WTC11 (cell line): ENCODE measurements around the gene GPRC5C. TPM values are rescaled to one million over a fixed set of nuclear protein-coding genes. Genes with fewer than 3 reads are reported as not detected.
"Not testable (repeated sequence)": the region's sequence is repeated elsewhere in the genome, so short reads cannot be mapped to it uniquely, and the experiment has no call there.

Experiments
- ATAC-seq: fragments of 200-7000 bp; cut with Tn5 transposase; 2 replicates; pipeline ENCODE4 v1.10.0; 2021; ENCODE audit warnings: mild to moderate bottlenecking, moderate library complexity
- CTCF ChIA-PET: fragments of 300-600 bp; sonication (Branson Sonifier 250); formaldehyde crosslinking; loops from one replicate; lab custom pipeline; 2021; ENCODE audit warnings: antibody characterized with exemption; lab: Charles Lee
- POLR2A ChIA-PET: fragments of 350-600 bp; sonication (Branson Sonifier 250); formaldehyde crosslinking; loops from one replicate; lab custom pipeline; 2021; ENCODE audit warnings: antibody characterized with exemption; lab: Charles Lee
- DNase-seq: peaks from one replicate; pipeline ENCODE4 v3.0.0; 2021; ENCODE audit warnings: low spot score
- H3K27ac Mint-ChIP-seq: 2 replicates; pipeline ENCODE4 v1.8.0; 2021; ENCODE audit warnings: mixed read lengths
- H3K27me3 Mint-ChIP-seq: 2 replicates; pipeline ENCODE4 v1.8.0; 2021; ENCODE audit warnings: low read depth, mild to moderate bottlenecking, moderate library complexity, mixed read lengths
- H3K36me3 Mint-ChIP-seq: 2 replicates; pipeline ENCODE4 v1.8.0; 2021; ENCODE audit warnings: mixed read lengths
- H3K4me1 Mint-ChIP-seq: 2 replicates; pipeline ENCODE4 v1.8.0; 2022; ENCODE audit warnings: mixed read lengths
- H3K4me3 Mint-ChIP-seq: 2 replicates; pipeline ENCODE4 v1.8.0; 2021; ENCODE audit warnings: mild to moderate bottlenecking, moderate library complexity, mixed read lengths
- H3K9me3 Mint-ChIP-seq: 2 replicates; pipeline ENCODE4 v1.8.0; 2021; ENCODE audit warnings: mixed read lengths
- AFF4 ChIP-seq: sonication (generic); formaldehyde crosslinking; IDR thresholded peaks from 2 replicates; pipeline ENCODE4 v1.8.1; 2023; ENCODE audit warnings: mild to moderate bottlenecking, missing genetic modification reagents, borderline replicate concordance
- ARID4B ChIP-seq: sonication (generic); formaldehyde crosslinking; IDR thresholded peaks from 2 replicates; pipeline ENCODE4 v1.8.0; 2023; ENCODE audit warnings: missing genetic modification reagents, mild to moderate bottlenecking, borderline replicate concordance
- CDX4 ChIP-seq: fragments of 250-450 bp; sonication (Bioruptor Pico); IDR thresholded peaks from 2 replicates; pipeline ENCODE4 v1.9.0; 2021; ENCODE audit warnings: moderate library complexity, mild to moderate bottlenecking, inconsistent platforms, borderline replicate concordance
- E2F4 ChIP-seq: sonication (generic); formaldehyde crosslinking; IDR thresholded peaks from 2 replicates; pipeline ENCODE4 v1.8.1; 2022; ENCODE audit warnings: low read depth, mild to moderate bottlenecking, moderate library complexity, missing genetic modification reagents, borderline replicate concordance
- EMX1 ChIP-seq: fragments of 250-450 bp; sonication (Bioruptor Pico); IDR thresholded peaks from 2 replicates; pipeline ENCODE4 v1.8.0; 2021; ENCODE audit warnings: mild to moderate bottlenecking
- IRF2 ChIP-seq: sonication (generic); formaldehyde crosslinking; IDR thresholded peaks from 2 replicates; pipeline ENCODE4 v1.8.0; 2022; ENCODE audit warnings: low read depth, missing genetic modification reagents, borderline replicate concordance
- JAZF1 ChIP-seq: fragments of 250-450 bp; sonication (Bioruptor Pico); IDR thresholded peaks from 2 replicates; pipeline ENCODE4 v1.9.0; 2021; ENCODE audit warnings: moderate library complexity, mild to moderate bottlenecking, inconsistent platforms
- KAT7 ChIP-seq: sonication (generic); formaldehyde crosslinking; IDR thresholded peaks from 2 replicates; pipeline ENCODE4 v1.8.1; 2023; ENCODE audit warnings: missing genetic modification reagents, mild to moderate bottlenecking, borderline replicate concordance
- OVOL2 ChIP-seq: fragments of 250-450 bp; sonication (Bioruptor Pico); IDR thresholded peaks from 2 replicates; pipeline ENCODE4 v1.9.0; 2021; ENCODE audit warnings: mild to moderate bottlenecking, borderline replicate concordance
- PRRX2 ChIP-seq: fragments of 250-450 bp; sonication (Bioruptor Pico); IDR thresholded peaks from 2 replicates; pipeline ENCODE4 v1.8.0; 2021; ENCODE audit warnings: mild to moderate bottlenecking
- TEAD4 ChIP-seq: sonication (generic); formaldehyde crosslinking; IDR thresholded peaks from 2 replicates; pipeline ENCODE4 v1.8.0; 2022; ENCODE audit warnings: mild to moderate bottlenecking, missing genetic modification reagents
- ZNF232 ChIP-seq: sonication (generic); formaldehyde crosslinking; IDR thresholded peaks from 2 replicates; pipeline ENCODE4 v1.8.0; 2022; ENCODE audit warnings: mild to moderate bottlenecking, missing genetic modification reagents
- ZNF671 ChIP-seq: fragments of 250-450 bp; sonication (Bioruptor Pico); IDR thresholded peaks from 2 replicates; pipeline ENCODE4 v1.8.0; 2021; ENCODE audit warnings: mild to moderate bottlenecking
- total RNA-seq: library from RNA; stranded (reverse); gene quantifications from 3 replicates; pipeline ENCODE4 v1.2.3, GENCODE V29; 2021

GPRC5C gene
- total RNA-seq, 1 experiment from 2014 or later = 19.6 TPM

- TF ChIP-seq OVOL2 (CRISPR knock-in tag) = no peak
- TF ChIP-seq IRF2 (CRISPR knock-in tag) = no peak
- TF ChIP-seq CDX4 = no peak
- no peak for TF ChIP-seq ZNF671 (CRISPR knock-in tag)
- TF ChIP-seq ARID4B (CRISPR knock-in tag) = no peak
- TF ChIP-seq PRRX2 (CRISPR knock-in tag) = no peak
- no peak for TF ChIP-seq JAZF1 (CRISPR knock-in tag)
- no peak for TF ChIP-seq EMX1
- TF ChIP-seq E2F4 = no peak
- no peak for TF ChIP-seq AFF4 (CRISPR knock-in tag)
- TF ChIP-seq KAT7 (CRISPR knock-in tag) = no peak
- no peak for TF ChIP-seq ZNF232
- no peak for TF ChIP-seq TEAD4 (CRISPR knock-in tag)
- TF ChIP-seq, all 79 proteins: peak for 0
- H3K4me1 Mint-ChIP-seq = no peaks in the 10 kb centered on the region
- ChIA-PET POLR2A (no interaction called here), CTCF (interaction anchor here (1.1 kb wide), 1 partner anchor 118 kb away, joined by 4 read pairs; no protein-coding TSS in a partner anchor)
- no peak overlapping the region for H3K4me3 Mint-ChIP-seq
- ATAC-seq (no peak), DNase-seq (no peak)
- H3K36me3 Mint-ChIP-seq = peaks cover 9% of the 10 kb centered on the region
- H3K27ac Mint-ChIP-seq = no peak overlapping the region
- peaks cover 26% of the 10 kb centered on the region for H3K9me3 Mint-ChIP-seq
- peaks cover 13% of the 10 kb centered on the region for H3K27me3 Mint-ChIP-seq
Measured at GRCh38 chr17:74485841-74486240, 54.0 kb downstream of the GPRC5C start.

- H3K4me3 Mint-ChIP-seq, H3K36me3 Mint-ChIP-seq, ATAC-seq, POLR2A ChIA-PET, H3K4me1 Mint-ChIP-seq, H3K27ac Mint-ChIP-seq, DNase-seq: not testable (repeated sequence)
- CTCF ChIA-PET = interaction anchor here (0.7 to 1.7 kb wide), 2 partner anchors 120 to 127 kb away, joined by 3 to 4 read pairs; partner anchors contain the start of gene BTBD17
- H3K27me3 Mint-ChIP-seq = peaks cover 13% of the 10 kb centered on the region
- peaks cover 26% of the 10 kb centered on the region for H3K9me3 Mint-ChIP-seq
Measured at GRCh38 chr17:74488276-74488675, 56.4 kb downstream of the GPRC5C start.
